Measurements from ENCODE around the gene GPR146.

GRCh38 chr7:999941-1000935 lies 44.1 kb upstream of the GPR146 start:
- no peak for TF ChIP-seq CTCF (IDR thresholded peaks at IDR 0.05)
- no peak for TF ChIP-seq POLR2A (IDR thresholded peaks at IDR 0.05)
